ENCODE data around the gene POC1A. TPM values are rescaled to one million over a fixed set of nuclear protein-coding genes. Genes with fewer than 3 reads are reported as not detected.
A peak's percentile ranks its signal among the peaks of the same experiment; 100 is the strongest.

The POC1A gene
- total and polyA plus RNA-seq, 2 donors (not counting 1 experiment from before 2014, with no cell fraction given): 1.7 to 2.8 TPM

- Histone ChIP-seq H3K79me2 (ENCODE audit: control insufficient read depth, insufficient read depth, low read length) (peaks cover 3% of the 10 kb centered on the region), H3K4me2 (replicated peaks; ENCODE audit: low read depth, low read length, poor library complexity, severe bottlenecking) (no peak overlapping the region), H3K9ac (ENCODE audit: low read length) (no peak overlapping the region), H3K27me3 (replicated peaks in 1 of 4; ENCODE audit: control extremely low read depth in 1 of 4, control insufficient read depth in 3 of 4, insufficient read depth in 4 of 4, low read length in 3 of 4) (no peaks in the 10 kb centered on the region), H3K9me3 (ENCODE audit: control extremely low read depth in 1 of 3, control insufficient read depth in 2 of 3, insufficient read depth in 1 of 3, low read length in 2 of 3) (no peaks in the 10 kb centered on the region), H3K36me3 (replicated peaks in 1 of 2; ENCODE audit: control extremely low read depth in 1 of 2, control insufficient read depth in 1 of 2, extremely low read depth in 1 of 2, insufficient read depth in 2 of 2, low read length in 1 of 2) (no peaks in the 10 kb centered on the region), H3K27ac (ENCODE audit: low read length in 2 of 2) (no peak overlapping the region), H3K4me3 (ENCODE audit: control extremely low read depth in 1 of 5, extremely low read depth in 1 of 5, insufficient read depth in 1 of 5, low read depth in 2 of 5, low read length in 4 of 5) (no peak overlapping the region), H3K4me1 (ENCODE audit: control insufficient read depth in 2 of 2, insufficient read depth in 2 of 2, low read length in 2 of 2) (peaks cover 4 to 5% of the 10 kb centered on the region in 2 donors), H2AFZ (ENCODE audit: insufficient read depth, low read depth, low read length, poor library complexity, severe bottlenecking) (peak overlapping the region; percentile 40), H4K20me1 (ENCODE audit: control insufficient read depth, insufficient read depth, low read length, poor library complexity, severe bottlenecking) (no peaks in the 10 kb centered on the region)
- TF ChIP-seq CTCF (IDR thresholded peaks at IDR 0.05): peak; percentile 93
- TF ChIP-seq EZH2 (IDR thresholded peaks at IDR 0.05; ENCODE audit: borderline replicate concordance, insufficient read depth, low read depth, low read length, poor library complexity, severe bottlenecking): no peak
- intact Hi-C loops (cut with micrococcal nuclease): loop anchor here (1.0 to 2.0 kb wide), 4 partner anchors 21 to 202 kb away; partner anchors contain the start of gene PARP3
- Mint-ChIP-seq H3K27me3 (no peaks in the 10 kb centered on the region), H3K27ac (no peak overlapping the region), H3K4me1 (peaks cover 5% of the 10 kb centered on the region), H3K4me3 (no peak overlapping the region), H3K9me3 (ENCODE audit: insufficient read depth) (no peaks in the 10 kb centered on the region)
- ChIA-PET POLR2A (interaction anchor here (0.8 kb wide), 1 partner anchor 86 kb away, joined by 3 read pairs; no protein-coding TSS in a partner anchor), CTCF (interaction anchor here (0.8 to 11.2 kb wide), 20 partner anchors 10 to 303 kb away, joined by 3 to 166 read pairs (median 6); partner anchors contain the start of genes ABHD14B, DUSP7, PARP3 and POC1A)
- 53% methylated on average over 3 of the region's 3 CpGs for WGBS (ENCODE audit: insufficient coverage)
- ATAC-seq (ENCODE audit: low read depth) (peak; percentile 99), DNase-seq (peak; percentile 89)
Measured at GRCh38 chr3:52144034-52144795, 10.0 kb downstream of the POC1A start.

GRCh38 chr3:52143616-52144015 is 10.6 kb downstream of the POC1A start:
- Histone ChIP-seq H3K79me2 (ENCODE audit: control insufficient read depth, insufficient read depth, low read length) (peaks cover 3% of the 10 kb centered on the region), H3K9ac (ENCODE audit: low read length) (no peak overlapping the region), H3K4me1 (ENCODE audit: control insufficient read depth in 2 of 2, insufficient read depth in 2 of 2, low read length in 2 of 2) (peaks cover 4 to 5% of the 10 kb centered on the region in 2 donors), H4K20me1 (ENCODE audit: control insufficient read depth, insufficient read depth, low read length, poor library complexity, severe bottlenecking) (no peaks in the 10 kb centered on the region), H3K27me3 (replicated peaks in 1 of 4; ENCODE audit: control extremely low read depth in 1 of 4, control insufficient read depth in 3 of 4, insufficient read depth in 4 of 4, low read length in 3 of 4) (no peaks in the 10 kb centered on the region), H3K36me3 (replicated peaks in 1 of 2; ENCODE audit: control extremely low read depth in 1 of 2, control insufficient read depth in 1 of 2, extremely low read depth in 1 of 2, insufficient read depth in 2 of 2, low read length in 1 of 2) (no peaks in the 10 kb centered on the region), H3K4me3 (ENCODE audit: control extremely low read depth in 1 of 5, extremely low read depth in 1 of 5, insufficient read depth in 1 of 5, low read depth in 2 of 5, low read length in 4 of 5) (no peak overlapping the region), H3K27ac (ENCODE audit: low read length in 2 of 2) (no peak overlapping the region), H3K4me2 (replicated peaks; ENCODE audit: low read depth, low read length, poor library complexity, severe bottlenecking) (no peak overlapping the region), H3K9me3 (ENCODE audit: control extremely low read depth in 1 of 3, control insufficient read depth in 2 of 3, insufficient read depth in 1 of 3, low read length in 2 of 3) (no peaks in the 10 kb centered on the region), H2AFZ (ENCODE audit: insufficient read depth, low read depth, low read length, poor library complexity, severe bottlenecking) (no peak overlapping the region)
- intact Hi-C loops (cut with micrococcal nuclease): loop anchor here (1.0 to 2.0 kb wide), 4 partner anchors 21 to 201 kb away; partner anchors contain the start of gene PARP3
- WGBS (ENCODE audit: insufficient coverage): 98% methylated on average over 3 of the region's 3 CpGs
- H3K27me3 Mint-ChIP-seq: no peaks in the 10 kb centered on the region
- DNase-seq (peak; percentile 26), ATAC-seq (ENCODE audit: low read depth) (no peak)
- H3K27ac Mint-ChIP-seq: no peak overlapping the region
- CTCF ChIA-PET: interaction anchor here (0.9 to 11.2 kb wide), 9 partner anchors 9 to 148 kb away, joined by 4 to 166 read pairs (median 8); partner anchors contain the start of gene RPL29
- no peaks in the 10 kb centered on the region for H3K9me3 Mint-ChIP-seq (ENCODE audit: insufficient read depth)
- TF ChIP-seq CTCF (IDR thresholded peaks at IDR 0.05) (no peak), EZH2 (IDR thresholded peaks at IDR 0.05; ENCODE audit: borderline replicate concordance, insufficient read depth, low read depth, low read length, poor library complexity, severe bottlenecking) (no peak)
- peaks cover 5% of the 10 kb centered on the region for H3K4me1 Mint-ChIP-seq
- POLR2A ChIA-PET: no interaction called here
- H3K4me3 Mint-ChIP-seq: no peak overlapping the region
